PFSK-1 (cell line): ENCODE results near the gene CAPRIN2.

Source experiments
- FOXP2 ChIP-seq: optimal IDR thresholded peaks from 2 replicates; pipeline ENCODE3; 2011; ENCODE audit warnings: borderline replicate concordance, control low read depth, inconsistent platforms; ENCODE audit not compliant: insufficient read depth; ENCODE audit errors: extremely low read length, extremely low read depth
- POLR2AphosphoS5 ChIP-seq: IDR thresholded peaks from 2 replicates; pipeline ENCODE4 v1.6.1; 2012; ENCODE audit warnings: low read depth, mild to moderate bottlenecking, control low read depth, low read length, moderate library complexity
- SIN3A ChIP-seq: IDR thresholded peaks from 2 replicates; pipeline ENCODE4 v1.6.1; 2012; ENCODE audit warnings: mild to moderate bottlenecking, low read length, moderate library complexity, borderline replicate concordance; ENCODE audit not compliant: insufficient read depth
- TAF1 ChIP-seq: IDR thresholded peaks from 2 replicates; pipeline ENCODE4 v1.6.1; 2012; ENCODE audit warnings: low read length, control low read depth, borderline replicate concordance; ENCODE audit not compliant: insufficient read depth
- TF ChIP-seq, protein P1 (sequence below), 2 experiments: IDR thresholded peaks; 2 replicates each; pipeline versions ENCODE4 v1.6.1 to v1.8.0; 2011 to 2012; ENCODE audit warnings: low read depth in 2 of 2, low read length in 2 of 2, control low read depth in 1 of 2, inconsistent platforms in 1 of 2, mild to moderate bottlenecking in 1 of 2, moderate library complexity in 1 of 2; ENCODE audit not compliant: insufficient read depth in 1 of 2

CAPRIN2 gene

DNA sequence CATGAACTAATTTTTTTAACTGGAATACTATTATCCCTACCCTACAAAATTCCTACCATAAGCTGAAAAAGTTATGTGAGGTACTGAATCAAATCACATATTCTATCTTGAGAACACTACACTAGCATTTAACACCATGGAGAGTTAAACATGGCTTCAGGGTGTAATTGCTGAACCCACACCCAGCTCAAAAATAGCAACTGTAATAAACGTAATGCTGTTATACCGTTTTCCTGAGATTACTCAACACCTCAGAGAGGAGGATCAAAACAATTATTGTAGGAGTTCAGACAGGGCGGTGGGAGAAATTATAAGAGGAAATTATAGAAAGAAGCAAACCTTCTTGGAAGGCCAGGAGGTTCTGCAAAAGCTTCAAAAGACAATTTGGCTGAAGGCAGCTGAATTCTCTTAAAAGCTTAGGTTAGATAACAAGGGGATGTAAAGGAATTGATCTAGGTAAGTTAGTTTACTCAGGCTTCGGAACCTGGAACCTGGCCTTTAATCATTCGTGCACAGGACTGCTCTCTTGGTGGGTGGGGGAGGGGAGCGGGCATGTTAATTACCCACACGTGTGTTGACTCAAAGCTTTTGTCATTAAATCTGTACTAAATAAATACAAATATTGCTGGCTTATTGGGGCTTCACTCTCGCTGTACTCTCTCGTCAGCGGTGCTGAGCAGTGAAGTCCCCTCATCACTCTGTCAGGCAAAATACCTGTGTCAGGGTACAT, 47.0 kb downstream of the CAPRIN2 start:
- TF ChIP-seq FOXP2, result no peak
- no peak for TF ChIP-seq SIN3A
- TF ChIP-seq POLR2AphosphoS5, result no peak
- TF ChIP-seq, protein P1, sequence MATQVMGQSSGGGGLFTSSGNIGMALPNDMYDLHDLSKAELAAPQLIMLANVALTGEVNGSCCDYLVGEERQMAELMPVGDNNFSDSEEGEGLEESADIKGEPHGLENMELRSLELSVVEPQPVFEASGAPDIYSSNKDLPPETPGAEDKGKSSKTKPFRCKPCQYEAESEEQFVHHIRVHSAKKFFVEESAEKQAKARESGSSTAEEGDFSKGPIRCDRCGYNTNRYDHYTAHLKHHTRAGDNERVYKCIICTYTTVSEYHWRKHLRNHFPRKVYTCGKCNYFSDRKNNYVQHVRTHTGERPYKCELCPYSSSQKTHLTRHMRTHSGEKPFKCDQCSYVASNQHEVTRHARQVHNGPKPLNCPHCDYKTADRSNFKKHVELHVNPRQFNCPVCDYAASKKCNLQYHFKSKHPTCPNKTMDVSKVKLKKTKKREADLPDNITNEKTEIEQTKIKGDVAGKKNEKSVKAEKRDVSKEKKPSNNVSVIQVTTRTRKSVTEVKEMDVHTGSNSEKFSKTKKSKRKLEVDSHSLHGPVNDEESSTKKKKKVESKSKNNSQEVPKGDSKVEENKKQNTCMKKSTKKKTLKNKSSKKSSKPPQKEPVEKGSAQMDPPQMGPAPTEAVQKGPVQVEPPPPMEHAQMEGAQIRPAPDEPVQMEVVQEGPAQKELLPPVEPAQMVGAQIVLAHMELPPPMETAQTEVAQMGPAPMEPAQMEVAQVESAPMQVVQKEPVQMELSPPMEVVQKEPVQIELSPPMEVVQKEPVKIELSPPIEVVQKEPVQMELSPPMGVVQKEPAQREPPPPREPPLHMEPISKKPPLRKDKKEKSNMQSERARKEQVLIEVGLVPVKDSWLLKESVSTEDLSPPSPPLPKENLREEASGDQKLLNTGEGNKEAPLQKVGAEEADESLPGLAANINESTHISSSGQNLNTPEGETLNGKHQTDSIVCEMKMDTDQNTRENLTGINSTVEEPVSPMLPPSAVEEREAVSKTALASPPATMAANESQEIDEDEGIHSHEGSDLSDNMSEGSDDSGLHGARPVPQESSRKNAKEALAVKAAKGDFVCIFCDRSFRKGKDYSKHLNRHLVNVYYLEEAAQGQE (IDR thresholded peaks at IDR 0.05; ENCODE audit: insufficient read depth in 1 of 2, low read depth in 2 of 2, low read length in 2 of 2), result no peak
- TF ChIP-seq TAF1, result no peak

- TF ChIP-seq TAF1 (no peak), FOXP2 (no peak), SIN3A (no peak), POLR2AphosphoS5 (no peak)
- TF ChIP-seq, protein P1 (IDR thresholded peaks at IDR 0.05; ENCODE audit: insufficient read depth in 1 of 2, low read depth in 2 of 2, low read length in 2 of 2), result no peak
Observed at GRCh38 chr12:30706476-30706875, 48.3 kb downstream of the CAPRIN2 start.

- TF ChIP-seq TAF1, result no peak
- TF ChIP-seq, protein P1 (IDR thresholded peaks at IDR 0.05; ENCODE audit: insufficient read depth in 1 of 2, low read depth in 2 of 2, low read length in 2 of 2), result no peak
- no peak for TF ChIP-seq FOXP2
- no peak for TF ChIP-seq POLR2AphosphoS5
- no peak for TF ChIP-seq SIN3A
Observed at GRCh38 chr12:30701056-30701455, 53.7 kb downstream of the CAPRIN2 start.

- TF ChIP-seq TAF1 (no peak), SIN3A (no peak), FOXP2 (no peak), POLR2AphosphoS5 (no peak)
- TF ChIP-seq, protein P1 (IDR thresholded peaks at IDR 0.05; ENCODE audit: insufficient read depth in 1 of 2, low read depth in 2 of 2, low read length in 2 of 2), result no peak
Observed at GRCh38 chr12:30700216-30700900, 54.4 kb downstream of the CAPRIN2 start.
